ENCODE data around the gene MIOX.
A peak's percentile ranks its signal among the peaks of the same experiment; 100 is the strongest.
"Not testable (repeated sequence)": the region's sequence is repeated elsewhere in the genome, so short reads cannot be mapped to it uniquely, and the experiment has no call there.

MIOX gene

GRCh38 chr22:50529416-50529896 lies 42.8 kb downstream of the MIOX start:
- DNase-seq (ENCODE audit: low read depth in 3 of 3), result no peak

- DNase-seq (ENCODE audit: low read depth in 3 of 3), result peak; percentile 51 to 71 (median 65)
These were observed 43.4 kb downstream of the MIOX start, which contains the start of gene TYMP for GRCh38 chr22:50529897-50530579. Gene TYMP (minus strand): TSS chr22:50530012. CDS start chr22:50529709, 303 bp downstream.

GRCh38 chr22:50530580-50530876 lies 43.9 kb downstream of the MIOX start:
- no peak for DNase-seq (ENCODE audit: low read depth in 3 of 3)

- DNase-seq (ENCODE audit: low read depth in 3 of 3), result peak; percentile 72 to 78 (median 77)
These were observed 44.4 kb downstream of the MIOX start for GRCh38 chr22:50530877-50531545.

GRCh38 chr22:50531546-50531961 lies 44.9 kb downstream of the MIOX start:
- DNase-seq (ENCODE audit: low read depth in 3 of 3), result peak in 2 of 3 experiments; percentile 56 to 68

GRCh38 chr22:50531962-50532674 lies 45.5 kb downstream of the MIOX start:
- no peak for DNase-seq (ENCODE audit: low read depth in 3 of 3)

- no peak for DNase-seq (ENCODE audit: low read depth in 3 of 3)
These were observed 46.5 kb downstream of the MIOX start for GRCh38 chr22:50532824-50533796.

GRCh38 chr22:50533856-50534711 lies 47.4 kb downstream of the MIOX start:
- DNase-seq (ENCODE audit: low read depth in 3 of 3), result not testable (repeated sequence)

GRCh38 chr22:50535113-50535512 lies 48.5 kb downstream of the MIOX start:
- DNase-seq (ENCODE audit: low read depth in 3 of 3), result no peak

- DNase-seq (ENCODE audit: low read depth in 3 of 3), result no peak
These were observed 49.6 kb downstream of the MIOX start for GRCh38 chr22:50536226-50536625.

GRCh38 chr22:50537765-50538164 lies 51.1 kb downstream of the MIOX start:
- DNase-seq (ENCODE audit: low read depth in 3 of 3), result no peak
